Retina (tissue), 1 donor: Measurements from ENCODE around the gene ASPHD2.

Experiments used
- DNase-seq: peaks from one replicate; pipeline ENCODE4 v3.0.0-alpha.2; 2016

ASPHD2 gene

GRCh38 chr22:26447584-26448329 lies 18.7 kb downstream of the ASPHD2 start:
- no peak for DNase-seq

GRCh38 chr22:26448334-26448733 lies 19.3 kb downstream of the ASPHD2 start:
- no peak for DNase-seq

- DNase-seq: no peak
Measured at GRCh38 chr22:26448941-26449340, 19.9 kb downstream of the ASPHD2 start.

- DNase-seq: no peak
Measured at GRCh38 chr22:26450453-26451185, 21.6 kb downstream of the ASPHD2 start.

- DNase-seq: no peak
Measured at GRCh38 chr22:26452236-26453016, 23.4 kb downstream of the ASPHD2 start.

- DNase-seq: no peak
Measured at GRCh38 chr22:26453216-26453615, 24.2 kb downstream of the ASPHD2 start.

GRCh38 chr22:26453812-26454500 lies 24.9 kb downstream of the ASPHD2 start:
- DNase-seq: no peak

GRCh38 chr22:26457661-26458272 lies 28.7 kb downstream of the ASPHD2 start:
- no peak for DNase-seq

- DNase-seq: no peak
Measured at GRCh38 chr22:26460202-26460601, 31.1 kb downstream of the ASPHD2 start.

GRCh38 chr22:26461188-26461810 lies 32.2 kb downstream of the ASPHD2 start:
- DNase-seq: peak; percentile 80

- DNase-seq: no peak
Measured at GRCh38 chr22:26462051-26462450, 33.0 kb downstream of the ASPHD2 start.

GRCh38 chr22:26462641-26463040 lies 33.6 kb downstream of the ASPHD2 start:
- no peak for DNase-seq

- peak; percentile 87 for DNase-seq
Measured at GRCh38 chr22:26463101-26463661, 34.1 kb downstream of the ASPHD2 start.

- peak; percentile 30 for DNase-seq
Measured at GRCh38 chr22:26463688-26464087, 34.6 kb downstream of the ASPHD2 start.

- no peak for DNase-seq
Measured at GRCh38 chr22:26464312-26464711, 35.3 kb downstream of the ASPHD2 start.

GRCh38 chr22:26466196-26466595 lies 37.1 kb downstream of the ASPHD2 start:
- DNase-seq: no peak

- no peak for DNase-seq
Measured at GRCh38 chr22:26470807-26471206, 41.7 kb downstream of the ASPHD2 start.

GRCh38 chr22:26471522-26471921 lies 42.5 kb downstream of the ASPHD2 start:
- no peak for DNase-seq

- no peak for DNase-seq
Measured at GRCh38 chr22:26474682-26475081, 45.6 kb downstream of the ASPHD2 start.

GRCh38 chr22:26476705-26477340 lies 47.8 kb downstream of the ASPHD2 start:
- DNase-seq: no peak

- no peak for DNase-seq
Measured at GRCh38 chr22:26477341-26477731, 48.3 kb downstream of the ASPHD2 start.
